OCI-LY7 (cell line): ENCODE measurements around the gene AK5.

Experiments used
- EZH2phosphoT487 ChIP-seq: fragments of 200-600 bp; sonication (generic); IDR thresholded peaks from 2 replicates; pipeline ENCODE4 v1.6.1; 2018; ENCODE audit warnings: low read depth, borderline replicate concordance, mild to moderate bottlenecking, mixed run types, antibody characterized with exemption, low read length, moderate library complexity, mixed read lengths
- TF ChIP-seq, protein P1 (sequence below): fragments of 200-600 bp; sonication (generic); conservative IDR thresholded peaks from 2 replicates; pipeline ENCODE4 v1.5.1; 2014; ENCODE audit warnings: mild to moderate bottlenecking, antibody characterized with exemption, low read length, moderate library complexity, mixed read lengths

DNA sequence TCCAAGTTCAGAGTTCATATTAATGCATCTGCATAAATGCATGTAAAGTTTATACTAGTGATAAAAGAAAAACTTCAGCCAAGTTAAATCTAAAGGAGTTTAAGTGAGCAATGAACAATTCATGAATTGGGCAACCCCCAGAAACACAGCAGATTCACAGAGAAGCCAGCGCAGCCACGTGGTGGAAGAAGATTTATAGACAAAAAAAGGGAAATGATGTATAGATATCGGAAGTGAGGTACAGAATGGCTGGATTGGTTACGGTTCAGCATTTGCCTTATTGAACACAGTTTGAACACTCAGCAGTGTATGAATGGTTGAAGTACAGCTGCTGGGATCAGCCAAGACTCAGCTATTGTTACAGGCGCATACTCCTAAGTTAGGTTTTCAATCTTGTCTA lies 5.7 kb downstream of the AK5 start:
- TF ChIP-seq, protein P1, sequence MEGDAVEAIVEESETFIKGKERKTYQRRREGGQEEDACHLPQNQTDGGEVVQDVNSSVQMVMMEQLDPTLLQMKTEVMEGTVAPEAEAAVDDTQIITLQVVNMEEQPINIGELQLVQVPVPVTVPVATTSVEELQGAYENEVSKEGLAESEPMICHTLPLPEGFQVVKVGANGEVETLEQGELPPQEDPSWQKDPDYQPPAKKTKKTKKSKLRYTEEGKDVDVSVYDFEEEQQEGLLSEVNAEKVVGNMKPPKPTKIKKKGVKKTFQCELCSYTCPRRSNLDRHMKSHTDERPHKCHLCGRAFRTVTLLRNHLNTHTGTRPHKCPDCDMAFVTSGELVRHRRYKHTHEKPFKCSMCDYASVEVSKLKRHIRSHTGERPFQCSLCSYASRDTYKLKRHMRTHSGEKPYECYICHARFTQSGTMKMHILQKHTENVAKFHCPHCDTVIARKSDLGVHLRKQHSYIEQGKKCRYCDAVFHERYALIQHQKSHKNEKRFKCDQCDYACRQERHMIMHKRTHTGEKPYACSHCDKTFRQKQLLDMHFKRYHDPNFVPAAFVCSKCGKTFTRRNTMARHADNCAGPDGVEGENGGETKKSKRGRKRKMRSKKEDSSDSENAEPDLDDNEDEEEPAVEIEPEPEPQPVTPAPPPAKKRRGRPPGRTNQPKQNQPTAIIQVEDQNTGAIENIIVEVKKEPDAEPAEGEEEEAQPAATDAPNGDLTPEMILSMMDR, result no peak
- TF ChIP-seq EZH2phosphoT487, result no peak
